Activated T-cell treated with anti-CD3 and anti-CD28 coated beads, Interleukin-2, amount 50 U/mL, for 48 hours (primary cell): ENCODE data around the gene TK2.
A peak's percentile ranks its signal among the peaks of the same experiment; 100 is the strongest.
"Not testable (repeated sequence)": the region's sequence is repeated elsewhere in the genome, so short reads cannot be mapped to it uniquely, and the experiment has no call there.

Source experiments
- DNase-seq, 2 experiments: peaks; one replicate each; pipeline ENCODE4 v3.0.0-alpha.2; 2020

The TK2 gene

DNA sequence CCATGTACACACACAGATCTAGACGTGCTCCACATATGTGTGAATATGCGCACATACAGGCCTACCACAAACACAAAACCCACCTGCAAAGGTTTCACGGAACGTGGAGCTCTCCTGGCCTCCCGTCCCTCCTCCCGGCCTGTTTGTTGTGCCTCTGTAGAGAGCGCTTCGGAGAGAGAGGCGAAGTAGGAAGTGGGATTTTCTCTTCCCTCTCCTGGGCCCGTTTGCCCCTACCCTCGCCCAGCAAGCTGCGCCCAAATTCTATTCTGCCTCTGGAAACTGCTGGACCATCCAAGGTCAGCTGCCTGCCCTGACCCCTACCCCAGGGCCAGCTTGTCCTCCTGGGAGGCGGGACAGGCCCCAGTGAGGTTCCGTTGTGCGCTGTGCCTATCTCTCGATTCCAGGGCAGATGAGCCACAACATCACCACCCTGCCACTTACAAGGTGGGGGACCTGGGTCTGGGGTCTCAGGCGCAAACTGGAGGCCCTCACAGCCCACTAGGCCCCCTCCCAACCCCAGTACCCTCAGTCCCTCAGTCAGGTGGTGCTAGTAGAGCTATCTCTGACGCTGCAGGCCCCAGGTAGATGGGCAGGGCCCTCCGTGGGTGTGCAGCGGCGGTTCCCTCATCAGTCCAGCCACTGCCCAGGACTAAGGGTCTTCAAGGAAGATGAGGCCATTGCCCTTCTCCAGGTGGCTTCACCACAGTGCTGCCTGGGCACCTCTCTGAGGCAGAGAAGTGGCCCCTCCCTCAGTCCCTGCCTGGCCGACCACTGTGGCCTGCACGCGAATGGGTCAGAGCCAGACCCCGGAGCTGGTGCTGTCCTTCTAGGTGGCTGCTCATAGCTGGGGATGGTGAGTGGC, 68.6 kb downstream of the TK2 start:
- DNase-seq, result peak in 1 of 2 experiments; percentile 13

DNA sequence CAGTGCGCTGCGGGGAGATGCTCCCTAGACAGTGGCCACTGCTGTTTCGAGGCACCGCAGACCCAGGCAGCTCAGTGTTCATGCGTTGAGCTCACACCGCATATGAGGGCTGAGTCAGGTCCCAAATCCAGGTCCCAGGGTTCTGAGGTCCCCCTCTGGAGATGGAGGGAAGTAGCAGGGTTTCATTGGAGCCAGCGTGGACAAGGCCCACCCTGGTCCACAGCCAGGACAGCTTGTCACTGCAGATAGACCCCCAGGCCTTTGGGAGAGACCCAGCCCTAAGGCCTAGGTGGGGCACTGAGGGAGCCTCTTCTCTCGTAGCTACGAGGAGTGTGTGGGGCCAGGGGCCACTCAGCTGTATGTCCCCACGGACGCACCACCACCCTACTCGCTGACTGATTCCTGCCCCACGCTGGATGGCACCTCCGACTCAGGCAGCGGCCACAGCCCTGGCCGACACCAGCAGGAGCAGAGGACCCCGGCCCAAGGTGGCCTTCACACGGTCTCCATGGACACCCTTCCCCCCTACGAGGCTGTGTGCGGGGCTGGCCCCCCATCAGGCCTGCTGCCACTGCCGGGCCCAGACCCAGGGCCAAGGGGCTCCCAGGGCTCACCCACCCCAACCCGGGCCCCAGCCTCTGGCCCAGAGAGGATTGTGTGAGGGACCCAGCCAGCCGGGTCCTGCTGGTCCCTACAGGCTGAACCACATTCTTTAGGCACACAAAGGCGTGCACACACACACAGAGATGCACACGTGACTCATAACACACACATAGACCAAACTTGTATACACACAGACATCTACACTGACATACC, 69.4 kb downstream of the TK2 start:
- DNase-seq, result peak in 1 of 2 experiments; percentile 15

DNA sequence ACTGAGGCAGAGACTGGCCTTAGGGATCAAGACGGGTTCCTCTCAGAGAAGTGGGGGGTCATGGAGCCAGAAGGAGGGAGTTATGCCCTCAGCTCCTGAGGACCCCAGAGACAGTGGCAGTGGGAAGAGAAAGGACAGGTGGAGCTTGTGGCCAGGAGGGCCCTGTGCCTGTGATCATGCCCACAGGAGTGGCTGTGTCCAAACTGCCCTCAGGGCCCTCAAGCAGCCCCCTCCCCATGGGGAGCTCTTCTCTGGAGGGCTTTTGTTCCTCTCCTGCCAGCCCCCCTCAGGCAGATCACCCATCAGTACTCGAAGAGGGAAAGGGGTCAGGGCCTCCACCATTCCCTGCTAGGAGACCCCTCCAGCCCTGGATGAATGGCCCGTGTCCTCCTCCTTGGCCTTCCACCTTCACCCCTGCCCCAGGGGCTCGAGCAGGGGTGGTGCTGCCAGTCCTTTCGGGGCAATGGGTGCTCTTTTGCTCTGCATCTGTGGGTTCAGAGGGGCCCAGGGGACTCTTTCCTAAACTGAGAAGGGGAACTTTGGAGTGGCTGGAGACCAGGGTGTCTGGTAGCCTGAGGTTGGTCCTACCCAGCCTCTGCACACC, 70.2 kb downstream of the TK2 start:
- DNase-seq, result no peak

DNA sequence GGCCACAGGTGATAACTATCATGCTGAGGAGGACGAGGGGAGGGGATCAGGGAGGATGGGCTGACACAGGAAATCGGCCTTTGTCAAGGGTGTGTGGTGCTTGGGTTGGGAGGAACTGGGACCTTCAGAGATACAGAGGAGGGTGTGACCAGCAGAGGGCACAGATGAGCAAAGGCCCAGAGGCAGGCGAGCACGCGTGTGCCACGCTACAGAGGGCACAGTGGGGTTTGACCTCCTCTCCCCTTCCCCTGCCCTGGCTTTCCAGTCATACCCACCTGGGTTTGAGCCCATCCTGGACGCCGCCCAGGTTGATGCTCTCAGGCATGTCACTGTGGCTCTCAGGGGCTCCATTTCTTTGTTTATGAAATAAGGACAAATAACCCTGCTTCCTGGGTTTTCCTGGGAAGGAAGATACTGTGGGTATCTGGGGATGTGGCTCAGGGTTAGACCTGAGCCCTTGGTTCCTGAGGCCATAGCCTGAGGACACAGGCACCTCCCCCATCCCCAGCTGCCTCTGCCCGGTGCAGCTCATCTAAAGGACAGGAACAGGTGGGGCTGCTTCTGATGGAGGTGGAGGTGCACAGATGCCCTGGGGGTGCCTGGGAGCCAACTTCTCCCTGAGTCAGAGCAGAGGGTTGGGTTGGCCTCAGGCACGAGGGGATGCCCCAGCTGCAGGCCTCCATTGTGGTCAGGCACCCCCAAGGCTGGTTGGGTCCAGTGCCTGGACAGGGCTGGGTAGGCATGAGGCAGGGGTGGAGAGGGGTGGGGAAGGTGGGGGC, 71.0 kb downstream of the TK2 start:
- peak; percentile 86 to 87 for DNase-seq

DNA sequence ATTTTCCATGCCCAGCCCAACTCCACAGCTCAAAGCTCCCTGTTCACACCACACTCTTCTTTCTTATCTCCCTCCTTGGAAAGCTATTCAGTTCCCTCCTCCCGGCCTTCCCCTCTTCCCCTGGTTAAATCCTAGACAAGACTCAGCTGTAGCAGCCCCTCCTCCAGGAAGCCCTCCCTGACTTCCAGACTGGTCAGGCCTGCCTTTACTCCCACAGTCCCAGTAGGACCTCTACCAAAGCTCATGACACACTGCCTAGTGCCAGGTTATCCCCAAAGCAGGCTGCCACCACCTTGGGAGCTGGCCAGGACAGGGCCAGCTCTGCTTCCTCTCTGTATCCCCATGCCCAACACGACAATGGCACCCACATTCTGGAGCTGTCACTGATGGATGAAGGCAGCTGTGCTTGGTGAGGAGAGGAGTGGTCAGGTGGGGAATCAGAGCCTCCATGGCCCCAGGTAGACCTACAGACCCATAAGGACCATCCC, 72.8 kb downstream of the TK2 start:
- no peak for DNase-seq

- peak; percentile 78 to 79 for DNase-seq
Measured at GRCh38 chr16:66476328-66477027, 73.4 kb downstream of the TK2 start.

DNA sequence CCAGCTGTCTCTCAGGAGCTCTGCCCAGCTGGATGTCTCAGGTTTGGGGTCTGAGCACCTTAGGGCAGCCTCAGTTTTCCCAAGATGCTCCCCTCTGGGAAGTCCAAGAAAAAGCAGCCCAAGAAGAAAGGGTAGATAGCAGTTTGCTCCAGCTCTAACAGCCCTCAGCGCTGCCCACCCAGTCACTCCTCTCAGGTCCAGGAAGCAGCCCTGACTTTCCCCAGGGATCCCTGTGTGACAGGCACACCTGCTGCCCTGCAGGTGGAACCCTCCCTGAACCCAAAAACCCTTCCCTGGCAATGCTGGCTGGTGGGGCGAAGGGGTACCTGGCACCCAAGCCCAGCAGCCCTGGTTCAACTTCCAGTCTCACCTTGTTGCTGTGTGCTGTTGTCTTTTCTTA, 74.7 kb downstream of the TK2 start:
- DNase-seq, result no peak

DNA sequence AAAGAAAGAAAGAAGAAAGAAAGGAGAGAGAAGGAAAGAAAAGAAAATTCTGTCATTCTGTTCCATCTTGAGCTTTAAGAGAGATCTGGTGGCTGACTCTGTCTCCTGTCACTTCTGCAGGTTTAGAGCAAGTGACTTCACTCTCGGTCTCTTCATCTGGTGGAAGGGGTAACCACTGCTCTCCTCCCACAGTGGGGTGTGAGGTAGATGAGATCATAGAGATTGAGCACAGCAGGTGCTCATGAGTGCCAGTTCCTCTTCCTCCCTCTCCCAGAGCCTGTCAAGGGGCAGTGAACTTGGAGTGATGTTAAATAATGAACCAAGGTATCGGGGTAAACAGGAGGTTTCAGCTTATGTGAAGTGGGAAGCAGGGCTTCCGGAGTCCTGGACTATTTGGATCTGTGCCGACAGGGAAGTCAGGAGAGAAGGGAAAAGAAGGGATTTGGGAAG, 75.1 kb downstream of the TK2 start:
- peak; percentile 53 to 60 for DNase-seq

- DNase-seq, result no peak
Measured at GRCh38 chr16:66473654-66474519, 76.0 kb downstream of the TK2 start.

- DNase-seq, result no peak
Measured at GRCh38 chr16:66473051-66473571, 76.8 kb downstream of the TK2 start.

DNA sequence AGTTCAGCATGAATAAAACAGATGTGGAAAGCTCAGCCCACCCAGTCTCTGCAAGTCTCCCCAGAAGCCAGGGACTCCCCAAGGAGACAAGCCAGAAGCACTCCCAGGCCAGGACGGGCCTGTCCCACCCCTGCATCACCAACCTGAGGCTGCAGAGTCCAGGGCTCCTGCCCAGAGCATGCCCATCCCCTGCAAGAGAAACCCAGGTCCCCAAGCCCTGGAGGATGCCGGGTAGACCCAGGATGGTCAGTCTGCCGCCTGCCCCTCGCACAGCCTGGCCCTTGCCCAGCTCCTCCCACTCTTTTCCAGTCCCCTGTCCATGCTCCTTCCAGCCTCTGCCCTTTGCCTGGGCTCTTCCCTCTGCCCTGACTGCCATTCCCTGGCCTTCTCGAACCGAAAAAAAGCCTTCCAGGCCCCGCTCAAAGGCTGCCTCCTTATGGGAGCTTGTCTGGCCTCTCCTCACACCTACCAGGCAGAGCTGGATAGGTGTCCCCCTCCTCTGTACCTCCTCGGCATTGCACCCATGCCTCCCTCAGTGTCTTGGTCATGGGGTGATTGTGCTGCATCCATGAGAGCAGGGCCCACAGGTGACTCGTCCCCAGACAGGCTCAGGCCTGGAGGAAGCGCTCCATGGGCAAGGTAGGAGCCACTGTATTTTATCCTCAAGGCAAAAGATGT, 78.1 kb downstream of the TK2 start:
- no peak for DNase-seq

DNA sequence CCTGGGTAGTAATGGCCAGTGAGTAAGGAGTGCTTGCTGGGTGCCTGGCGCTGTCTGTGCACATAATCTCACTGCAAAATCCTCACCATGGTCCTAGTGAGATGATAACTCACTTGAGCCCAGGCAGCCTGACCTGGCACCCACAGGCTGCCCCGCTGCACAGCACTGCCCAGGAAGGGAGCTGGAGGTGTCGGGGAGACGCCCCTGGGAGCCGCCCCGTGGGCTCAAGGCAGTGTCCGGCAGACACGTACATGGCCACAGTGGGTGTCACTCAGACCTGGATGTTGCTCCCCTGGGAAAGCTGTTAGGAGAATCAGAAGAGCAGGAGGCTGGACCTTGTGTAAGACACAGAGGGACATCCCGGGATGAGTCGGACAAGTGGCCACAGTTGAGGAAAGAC, 78.7 kb downstream of the TK2 start:
- DNase-seq, result no peak

DNA sequence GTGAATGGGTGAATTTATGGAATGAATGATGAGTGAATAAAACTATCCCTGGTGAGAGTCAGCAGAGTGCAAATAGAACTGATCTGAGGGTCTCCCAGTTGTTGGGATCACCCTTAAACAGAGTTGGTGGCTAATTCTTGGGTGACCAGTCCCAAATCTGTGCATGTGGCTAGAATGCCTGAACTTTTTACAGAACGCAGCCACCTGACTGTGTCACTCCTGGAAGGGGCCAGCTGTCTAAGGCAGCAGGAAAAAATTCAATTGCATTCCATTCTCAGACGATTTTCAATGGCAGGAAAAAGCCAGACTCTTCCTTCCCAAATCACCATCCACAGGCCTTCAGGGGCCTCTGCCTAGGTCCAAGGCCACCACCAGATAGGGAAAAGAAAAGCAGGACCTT, 79.4 kb downstream of the TK2 start:
- no peak for DNase-seq

DNA sequence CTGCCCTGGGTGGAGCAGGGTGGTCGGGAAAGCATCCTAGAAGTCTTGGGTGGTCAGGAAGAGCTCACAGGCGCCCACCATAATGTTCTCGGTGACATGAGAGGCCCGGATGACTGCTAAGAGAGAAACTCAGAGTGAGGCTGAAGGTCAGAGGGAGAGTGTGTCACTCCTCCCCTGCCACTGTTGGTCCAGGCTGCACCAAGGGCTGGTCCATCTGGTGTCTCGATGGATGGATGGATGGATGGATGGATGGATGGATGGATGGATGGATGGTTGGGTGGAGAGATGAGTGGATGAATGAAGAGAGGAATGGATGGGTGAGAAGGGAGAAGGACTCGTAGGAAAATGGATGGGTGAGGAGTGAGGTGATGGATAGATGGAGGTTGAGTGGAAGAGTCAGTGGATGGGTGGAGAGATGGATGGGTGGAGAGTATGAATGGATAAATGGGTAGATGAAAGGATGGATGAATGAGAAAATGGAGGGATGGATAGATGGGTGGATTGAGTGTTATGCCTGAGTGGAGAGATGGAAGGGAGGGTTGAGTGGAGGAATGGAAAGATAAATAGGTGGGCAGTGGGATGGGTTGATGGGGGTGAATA, 79.9 kb downstream of the TK2 start:
- no peak for DNase-seq

- no peak for DNase-seq
Measured at GRCh38 chr16:66469291-66469946, 80.5 kb downstream of the TK2 start.

DNA sequence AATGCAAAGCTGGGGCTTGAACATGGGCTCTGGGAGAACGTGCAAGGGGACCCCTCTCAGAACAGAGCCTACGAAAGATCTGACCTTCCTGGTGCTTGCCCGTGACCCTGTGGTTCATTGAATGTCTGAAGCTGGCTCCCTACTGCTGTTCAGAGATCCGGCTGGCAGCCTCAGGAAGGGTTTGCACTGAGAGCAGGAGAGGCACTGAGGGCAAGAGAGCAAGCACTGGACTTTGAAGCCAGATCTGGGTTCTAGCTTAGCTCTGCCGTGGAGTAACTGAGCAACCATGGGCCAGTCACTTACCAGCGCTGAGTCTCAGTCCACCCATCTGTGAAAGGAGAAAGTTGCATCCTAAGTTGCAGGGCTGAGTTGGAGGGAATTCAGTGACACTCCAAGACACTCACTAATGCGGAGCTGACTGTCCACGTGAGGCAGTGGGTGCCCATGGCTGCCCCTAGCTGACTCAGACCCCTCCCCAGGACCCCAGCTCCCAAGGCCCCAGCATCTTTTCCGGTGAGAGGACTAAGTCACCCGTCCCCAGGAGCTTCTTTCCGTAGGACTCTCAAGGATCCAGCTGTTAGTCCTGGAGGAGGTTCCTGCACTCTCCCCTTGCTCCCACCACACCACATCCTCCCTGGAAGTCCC, 81.5 kb downstream of the TK2 start:
- no peak for DNase-seq

DNA sequence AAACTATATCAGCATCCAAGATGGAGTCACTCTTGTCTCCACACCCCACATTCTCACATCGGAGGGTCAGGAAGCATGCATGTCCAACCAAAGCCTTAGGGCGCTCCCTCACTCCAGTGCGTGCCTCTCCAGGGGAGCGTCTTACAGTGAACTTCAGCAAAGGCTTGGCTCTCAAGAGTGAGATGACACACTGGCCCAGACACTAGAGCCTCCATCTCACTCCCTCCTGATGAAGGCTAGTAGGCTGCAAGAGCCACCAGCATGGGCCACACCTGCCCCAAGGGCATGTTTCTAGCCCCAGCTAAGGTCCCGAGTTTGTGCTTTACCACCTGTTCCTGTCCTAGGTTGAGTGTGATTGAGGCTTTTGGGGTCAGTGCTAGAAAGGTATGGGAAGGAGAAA, 82.3 kb downstream of the TK2 start:
- no peak for DNase-seq

GRCh38 chr16:66466636-66467035, 83.3 kb downstream of the TK2 start:
- DNase-seq, result not testable (repeated sequence)
